ENCODE measurements around the gene CSAD. TPM values are rescaled to one million over a fixed set of nuclear protein-coding genes. Genes with fewer than 3 reads are reported as not detected.

Gene CSAD
- total RNA-seq, 4 donors from 2014 or later: 29.1 to 142 (median 39.2) TPM

GRCh38 chr12:53217051-53217930 is 36.6 kb upstream of the CSAD start:
- WGBS, 2 donors (ENCODE audit: low coverage in 1 of 2): 39 to 76% methylated on average over 3 to 19 of the region's 19 CpGs
- intact Hi-C loops (cut with DNase I; ENCODE audit: low total_unique reads): loop anchor here (5.0 kb wide), 1 partner anchor 70 kb away; no protein-coding TSS in a partner anchor

GRCh38 chr12:53215497-53215896 is 34.8 kb upstream of the CSAD start:
- WGBS, 2 donors (ENCODE audit: low coverage in 1 of 2): 92% methylated on average over 8 of the region's 8 CpGs; no CpG with 5 or more reads in 1 of the 2 donors
- no peak for TF ChIP-seq EP300 (IDR thresholded peaks at IDR 0.05; ENCODE audit: low read depth)
- TF ChIP-seq POLR2AphosphoS5 (IDR thresholded peaks at IDR 0.05): no peak
- TF ChIP-seq POLR2A (IDR thresholded peaks at IDR 0.05): no peak
- no peak for TF ChIP-seq CTCF (IDR thresholded peaks at IDR 0.05)
- DNase-seq: no peak
- peaks cover 0 to 9% (median 0%) of the 10 kb centered on the region in 4 donors for H3K36me3 ChIP-seq
- intact Hi-C loops (cut with DNase I; ENCODE audit: low total_unique reads): loop anchor here (5.0 kb wide), 1 partner anchor 72 kb away; no protein-coding TSS in a partner anchor
- H3K27ac ChIP-seq: peak overlapping the region in 1 of 4 donors; percentile 4
- H3K27me3 ChIP-seq: no peaks in the 10 kb centered on the region
- H3K9me3 ChIP-seq: no peaks in the 10 kb centered on the region
- H3K4me3 ChIP-seq: no peak overlapping the region
- H3K4me1 ChIP-seq: peaks cover 24 to 42% (median 30%) of the 10 kb centered on the region in 4 donors
- in situ Hi-C loops (cut with MboI; ENCODE audit: low pct_ligation_motif_present in 1 of 4, low pct_unique_long_range_greater_than_20kb in 1 of 4, low sequenced_read_pairs in 3 of 4): loop anchor here in 2 of 4 donors (10.0 kb wide), 1 partner anchor 69 kb away; no protein-coding TSS in a partner anchor

More at GRCh38 chr12:53217051-53217930, 36.6 kb upstream of the CSAD start:
- peak overlapping the region; percentile 98 to 100 (median 99) for H3K27ac ChIP-seq
- no peak for TF ChIP-seq CTCF (IDR thresholded peaks at IDR 0.05)
- TF ChIP-seq POLR2A (IDR thresholded peaks at IDR 0.05): no peak
- TF ChIP-seq POLR2AphosphoS5 (IDR thresholded peaks at IDR 0.05): no peak
- no peak for TF ChIP-seq EP300 (IDR thresholded peaks at IDR 0.05; ENCODE audit: low read depth)
- DNase-seq: peak; percentile 83
- no peaks in the 10 kb centered on the region for H3K9me3 ChIP-seq
- in situ Hi-C loops (cut with MboI; ENCODE audit: low pct_ligation_motif_present in 1 of 4, low pct_unique_long_range_greater_than_20kb in 1 of 4, low sequenced_read_pairs in 3 of 4): loop anchor here in 2 of 4 donors (10.0 kb wide), 1 partner anchor 68 kb away; no protein-coding TSS in a partner anchor
- H3K4me1 ChIP-seq: peaks cover 28 to 48% (median 38%) of the 10 kb centered on the region in 4 donors
- no peaks in the 10 kb centered on the region for H3K27me3 ChIP-seq
- peaks cover 0 to 3% (median 0%) of the 10 kb centered on the region in 4 donors for H3K36me3 ChIP-seq
- H3K4me3 ChIP-seq: peak overlapping the region in 1 of 4 donors; percentile 74

GRCh38 chr12:53214687-53215455 is 34.1 kb upstream of the CSAD start:
- no peak overlapping the region for H3K4me3 ChIP-seq
- no peaks in the 10 kb centered on the region for H3K9me3 ChIP-seq
- peaks cover 0 to 9% (median 0%) of the 10 kb centered on the region in 4 donors for H3K36me3 ChIP-seq
- no peaks in the 10 kb centered on the region for H3K27me3 ChIP-seq
- DNase-seq: no peak
- TF ChIP-seq POLR2A (IDR thresholded peaks at IDR 0.05) (no peak), POLR2AphosphoS5 (IDR thresholded peaks at IDR 0.05) (no peak), EP300 (IDR thresholded peaks at IDR 0.05; ENCODE audit: low read depth) (no peak), CTCF (IDR thresholded peaks at IDR 0.05) (no peak)
- in situ Hi-C loops (cut with MboI; ENCODE audit: low pct_ligation_motif_present in 1 of 4, low pct_unique_long_range_greater_than_20kb in 1 of 4, low sequenced_read_pairs in 3 of 4) (loop anchor here in 3 of 4 donors (5.0 to 10.0 kb wide), 2 partner anchors 67 to 70 kb away; no protein-coding TSS in a partner anchor), intact Hi-C loops (cut with DNase I; ENCODE audit: low total_unique reads) (loop anchor here (5.0 kb wide), 1 partner anchor 72 kb away; no protein-coding TSS in a partner anchor)
- 83% methylated on average over 12 of the region's 12 CpGs; no CpG with 5 or more reads in 1 of the 2 donors for WGBS, 2 donors (ENCODE audit: low coverage in 1 of 2)
- H3K4me1 ChIP-seq: peaks cover 24 to 42% (median 30%) of the 10 kb centered on the region in 4 donors
- peak overlapping the region in 1 of 4 donors; percentile 4 for H3K27ac ChIP-seq
